NCI-H774 (cell line): ENCODE measurements around the gene TMEM255B.

Experiments
- DNase-seq: peaks from one replicate; lab custom pipeline; 2025; lab: John Stamatoyannopoulos, UW

The TMEM255B gene

GRCh38 chr13:113849546-113849945, 90.5 kb downstream of the TMEM255B start:
- no peak for DNase-seq

GRCh38 chr13:113849981-113850721, 91.1 kb downstream of the TMEM255B start:
- no peak for DNase-seq

GRCh38 chr13:113850722-113851479, 91.9 kb downstream of the TMEM255B start:
- no peak for DNase-seq

- DNase-seq, result no peak
These were observed 92.4 kb downstream of the TMEM255B start for GRCh38 chr13:113851480-113851803.

GRCh38 chr13:113851826-113852535, 93.0 kb downstream of the TMEM255B start:
- no peak for DNase-seq

- DNase-seq, result no peak
These were observed 93.8 kb downstream of the TMEM255B start for GRCh38 chr13:113852536-113853517.

- DNase-seq, result no peak
These were observed 94.7 kb downstream of the TMEM255B start for GRCh38 chr13:113853518-113854237.

- no peak for DNase-seq
These were observed 95.4 kb downstream of the TMEM255B start for GRCh38 chr13:113854238-113855011.

- no peak for DNase-seq
These were observed 96.2 kb downstream of the TMEM255B start for GRCh38 chr13:113855012-113855921.

GRCh38 chr13:113855931-113856715, 97.1 kb downstream of the TMEM255B start:
- DNase-seq, result no peak

- DNase-seq, result no peak
These were observed 97.7 kb downstream of the TMEM255B start for GRCh38 chr13:113856716-113857065.

GRCh38 chr13:113857531-113858195, 98.6 kb downstream of the TMEM255B start:
- DNase-seq, result no peak

GRCh38 chr13:113859311-113860050, 100.5 kb downstream of the TMEM255B start:
- no peak for DNase-seq

GRCh38 chr13:113860051-113860664, 101.1 kb downstream of the TMEM255B start:
- DNase-seq, result no peak

- no peak for DNase-seq
These were observed 101.8 kb downstream of the TMEM255B start for GRCh38 chr13:113860665-113861432.
